Prostate gland (tissue), 2 donors: ENCODE results near the gene CCDC88B. TPM values are rescaled to one million over a fixed set of nuclear protein-coding genes. Genes with fewer than 3 reads are reported as not detected.

Experiments
- DNase-seq: peaks from one replicate; pipeline ENCODE4 v3.0.0-alpha.2; 2019; ENCODE audit warnings: low spot score
- H3K27ac ChIP-seq, 2 donors: fragments of 200-600 bp; sonication (generic); 2 replicates each; pipeline ENCODE4 v1.5.1; 2017 to 2019
- H3K27me3 ChIP-seq: fragments of 200-600 bp; sonication (generic); replicated peaks from 2 replicates; pipeline ENCODE4 v1.5.1; 2019; ENCODE audit not compliant: insufficient read depth
- H3K36me3 ChIP-seq, 2 donors: fragments of 200-600 bp; sonication (generic); 1 replicate in 1 of 2; 2 replicates in 1 of 2; pipeline versions ENCODE4 v1.5.1 to v1.8.1; 2017 to 2019
- H3K4me1 ChIP-seq: fragments of 200-600 bp; sonication (generic); replicated peaks from 2 replicates; pipeline ENCODE4 v1.5.1; 2019
- H3K4me3 ChIP-seq, 2 donors: fragments of 200-600 bp; sonication (generic); 2 replicates each; pipeline ENCODE4 v1.5.1; 2017 to 2019
- H3K9me3 ChIP-seq: fragments of 200-600 bp; sonication (generic); 2 replicates; pipeline ENCODE4 v1.5.1; 2017
- POLR2A ChIP-seq: fragments of 450-650 bp; IDR thresholded peaks from one replicate; pipeline ENCODE4 v1.6.1; 2016; ENCODE audit warnings: antibody characterized with exemption, mild to moderate bottlenecking
- POLR2AphosphoS5 ChIP-seq: sonication (generic); formaldehyde crosslinking; IDR thresholded peaks from one replicate; pipeline ENCODE4 v1.6.1; 2017; ENCODE audit warnings: antibody characterized with exemption
- WGBS: methylation state at CpG from one replicate; pipeline ENCODE4 v1.1.5; 2018; 5-methylcytosine and 5-hydroxymethylcytosine counted together
- intact Hi-C: fragments of 100-400 bp; cut with DNase I; formaldehyde crosslinking; loops from one replicate; pipeline ENCODE4 v1.14.2; 2022
- total RNA-seq, 2 donors: library from RNA; depleted of rRNA; stranded (reverse); fragments of >200 nt; gene quantifications; one replicate each; pipeline ENCODE4 v1.1.0, GENCODE V29; 2016
- TF ChIP-seq, protein P1 (sequence below), 4 experiments: fragments of 200-600 bp in 2 of 4; fragments of 450-650 bp in 2 of 4; sonication (generic) in 2 of 4; IDR thresholded peaks; 1 replicate in 3 of 4; 2 replicates in 1 of 4; pipeline ENCODE4 v1.5.1; 2016 to 2019; ENCODE audit warnings: antibody characterized with exemption in 4 of 4, mild to moderate bottlenecking in 2 of 4, moderate library complexity in 2 of 4

CCDC88B gene
- total RNA-seq, 2 donors from 2014 or later: 3.0 to 10.0 TPM

- DNase-seq: no peak
- Histone ChIP-seq H3K9me3 (no peaks in the 10 kb centered on the region), H3K27ac (no peak overlapping the region), H3K4me3 (no peak overlapping the region), H3K27me3 (no peaks in the 10 kb centered on the region), H3K36me3 (no peaks in the 10 kb centered on the region), H3K4me1 (peaks cover 5% of the 10 kb centered on the region)
- WGBS: 50% methylated on average over 2 of the region's 2 CpGs
- TF ChIP-seq POLR2AphosphoS5 (no peak), POLR2A (no peak)
- TF ChIP-seq, protein P1, sequence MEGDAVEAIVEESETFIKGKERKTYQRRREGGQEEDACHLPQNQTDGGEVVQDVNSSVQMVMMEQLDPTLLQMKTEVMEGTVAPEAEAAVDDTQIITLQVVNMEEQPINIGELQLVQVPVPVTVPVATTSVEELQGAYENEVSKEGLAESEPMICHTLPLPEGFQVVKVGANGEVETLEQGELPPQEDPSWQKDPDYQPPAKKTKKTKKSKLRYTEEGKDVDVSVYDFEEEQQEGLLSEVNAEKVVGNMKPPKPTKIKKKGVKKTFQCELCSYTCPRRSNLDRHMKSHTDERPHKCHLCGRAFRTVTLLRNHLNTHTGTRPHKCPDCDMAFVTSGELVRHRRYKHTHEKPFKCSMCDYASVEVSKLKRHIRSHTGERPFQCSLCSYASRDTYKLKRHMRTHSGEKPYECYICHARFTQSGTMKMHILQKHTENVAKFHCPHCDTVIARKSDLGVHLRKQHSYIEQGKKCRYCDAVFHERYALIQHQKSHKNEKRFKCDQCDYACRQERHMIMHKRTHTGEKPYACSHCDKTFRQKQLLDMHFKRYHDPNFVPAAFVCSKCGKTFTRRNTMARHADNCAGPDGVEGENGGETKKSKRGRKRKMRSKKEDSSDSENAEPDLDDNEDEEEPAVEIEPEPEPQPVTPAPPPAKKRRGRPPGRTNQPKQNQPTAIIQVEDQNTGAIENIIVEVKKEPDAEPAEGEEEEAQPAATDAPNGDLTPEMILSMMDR (IDR thresholded peaks at IDR 0.05): no peak
- intact Hi-C loops: no loop called here
These were observed 43.6 kb downstream of the CCDC88B start for GRCh38 chr11:64383580-64383979.

GRCh38 chr11:64384028-64384737 is 44.2 kb downstream of the CCDC88B start:
- Histone ChIP-seq H3K4me3 (no peak overlapping the region), H3K36me3 (no peaks in the 10 kb centered on the region), H3K9me3 (no peaks in the 10 kb centered on the region), H3K4me1 (peaks cover under 1% of the 10 kb centered on the region), H3K27me3 (no peaks in the 10 kb centered on the region), H3K27ac (no peak overlapping the region)
- WGBS: 69% methylated on average over 17 of the region's 17 CpGs
- TF ChIP-seq POLR2AphosphoS5: no peak
- TF ChIP-seq, protein P1 (IDR thresholded peaks at IDR 0.05): no peak
- TF ChIP-seq POLR2A: no peak
- intact Hi-C loops: no loop called here
- DNase-seq: no peak

- Histone ChIP-seq H3K4me1 (peaks cover 6% of the 10 kb centered on the region), H3K9me3 (no peaks in the 10 kb centered on the region), H3K4me3 (no peak overlapping the region), H3K27me3 (no peaks in the 10 kb centered on the region), H3K36me3 (no peaks in the 10 kb centered on the region), H3K27ac (no peak overlapping the region)
- intact Hi-C loops: no loop called here
- TF ChIP-seq, protein P1 (IDR thresholded peaks at IDR 0.05): no peak
- TF ChIP-seq POLR2AphosphoS5 (no peak), POLR2A (no peak)
- WGBS: 72% methylated on average over 15 of the region's 15 CpGs
- DNase-seq: no peak
These were observed 45.3 kb downstream of the CCDC88B start for GRCh38 chr11:64384981-64385944.

DNA sequence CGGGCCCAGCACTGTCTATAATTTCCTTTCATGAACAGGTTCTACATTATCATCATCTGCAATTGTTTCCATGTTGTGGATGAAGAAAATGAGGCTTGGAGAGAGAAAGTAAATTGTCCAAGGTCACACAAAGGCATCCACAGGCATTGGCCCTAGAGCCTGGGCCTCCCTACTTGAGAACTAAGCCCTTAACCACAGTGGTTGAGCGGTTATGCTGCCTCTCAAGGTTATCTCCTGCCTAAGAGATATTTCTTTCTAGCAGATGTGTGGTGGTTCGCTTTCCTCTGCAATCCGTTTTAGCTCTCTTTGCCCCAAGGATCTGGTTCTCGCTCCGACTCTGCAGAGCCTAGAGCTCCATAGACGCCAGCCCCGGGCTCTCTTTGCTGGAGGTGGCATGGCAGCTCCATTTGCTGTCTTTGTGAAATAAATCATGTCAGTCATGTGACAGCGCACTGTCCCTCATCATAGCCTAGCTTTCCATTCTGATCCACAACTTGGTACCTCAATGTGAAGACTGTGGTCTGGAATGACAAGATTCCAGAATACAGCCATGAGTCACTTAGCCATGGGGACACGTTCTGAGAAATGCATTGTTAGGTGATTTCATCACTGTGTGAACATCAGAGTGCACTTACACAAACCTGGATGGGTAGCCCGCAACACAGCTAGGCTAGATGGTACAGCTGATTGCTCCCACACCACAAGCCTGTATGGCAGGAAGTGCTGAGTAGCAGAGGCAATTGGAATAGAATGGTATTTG is 46.1 kb downstream of the CCDC88B start:
- WGBS: 92% methylated on average over 11 of the region's 11 CpGs
- Histone ChIP-seq H3K4me1 (peaks cover 6% of the 10 kb centered on the region), H3K9me3 (no peaks in the 10 kb centered on the region), H3K36me3 (no peaks in the 10 kb centered on the region), H3K4me3 (no peak overlapping the region), H3K27me3 (no peaks in the 10 kb centered on the region), H3K27ac (no peak overlapping the region)
- intact Hi-C loops: no loop called here
- no peak for DNase-seq
- TF ChIP-seq POLR2A (no peak), POLR2AphosphoS5 (no peak)
- TF ChIP-seq, protein P1 (IDR thresholded peaks at IDR 0.05): no peak
